ENCODE data around the gene ALG12.

Gene ALG12

DNA sequence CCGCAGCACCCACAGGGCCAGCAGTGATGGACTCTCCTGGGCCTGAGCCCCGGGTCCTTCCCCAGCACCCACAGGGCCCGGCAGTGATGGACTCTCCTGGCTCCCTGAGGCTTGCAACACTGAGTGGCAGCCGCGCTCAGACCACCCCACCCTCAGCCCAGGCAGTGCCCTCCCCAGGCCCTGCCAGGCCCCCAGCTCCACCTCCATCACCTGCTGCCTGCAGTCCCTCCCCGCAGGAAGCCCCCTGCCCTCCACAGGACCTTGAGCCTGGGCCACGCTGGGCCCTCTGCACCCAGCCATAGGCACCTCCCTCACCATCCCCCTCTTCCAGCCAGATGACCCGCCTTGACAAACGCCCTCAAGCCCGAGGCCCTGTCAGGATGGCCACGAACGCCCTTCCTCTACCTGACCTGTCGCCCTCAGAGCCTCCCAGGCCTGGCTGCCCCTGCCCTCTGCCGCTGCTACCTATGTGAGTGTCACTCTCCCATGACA, 11.4 kb downstream of the ALG12 start:
- DNase-seq (ENCODE audit: insufficient read length, low spot score) (no peak), FAIRE-seq (no peak)
- TF ChIP-seq, protein P1, sequence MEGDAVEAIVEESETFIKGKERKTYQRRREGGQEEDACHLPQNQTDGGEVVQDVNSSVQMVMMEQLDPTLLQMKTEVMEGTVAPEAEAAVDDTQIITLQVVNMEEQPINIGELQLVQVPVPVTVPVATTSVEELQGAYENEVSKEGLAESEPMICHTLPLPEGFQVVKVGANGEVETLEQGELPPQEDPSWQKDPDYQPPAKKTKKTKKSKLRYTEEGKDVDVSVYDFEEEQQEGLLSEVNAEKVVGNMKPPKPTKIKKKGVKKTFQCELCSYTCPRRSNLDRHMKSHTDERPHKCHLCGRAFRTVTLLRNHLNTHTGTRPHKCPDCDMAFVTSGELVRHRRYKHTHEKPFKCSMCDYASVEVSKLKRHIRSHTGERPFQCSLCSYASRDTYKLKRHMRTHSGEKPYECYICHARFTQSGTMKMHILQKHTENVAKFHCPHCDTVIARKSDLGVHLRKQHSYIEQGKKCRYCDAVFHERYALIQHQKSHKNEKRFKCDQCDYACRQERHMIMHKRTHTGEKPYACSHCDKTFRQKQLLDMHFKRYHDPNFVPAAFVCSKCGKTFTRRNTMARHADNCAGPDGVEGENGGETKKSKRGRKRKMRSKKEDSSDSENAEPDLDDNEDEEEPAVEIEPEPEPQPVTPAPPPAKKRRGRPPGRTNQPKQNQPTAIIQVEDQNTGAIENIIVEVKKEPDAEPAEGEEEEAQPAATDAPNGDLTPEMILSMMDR (IDR thresholded peaks at IDR 0.05; ENCODE audit: insufficient read depth, missing control alignments), result no peak

DNA sequence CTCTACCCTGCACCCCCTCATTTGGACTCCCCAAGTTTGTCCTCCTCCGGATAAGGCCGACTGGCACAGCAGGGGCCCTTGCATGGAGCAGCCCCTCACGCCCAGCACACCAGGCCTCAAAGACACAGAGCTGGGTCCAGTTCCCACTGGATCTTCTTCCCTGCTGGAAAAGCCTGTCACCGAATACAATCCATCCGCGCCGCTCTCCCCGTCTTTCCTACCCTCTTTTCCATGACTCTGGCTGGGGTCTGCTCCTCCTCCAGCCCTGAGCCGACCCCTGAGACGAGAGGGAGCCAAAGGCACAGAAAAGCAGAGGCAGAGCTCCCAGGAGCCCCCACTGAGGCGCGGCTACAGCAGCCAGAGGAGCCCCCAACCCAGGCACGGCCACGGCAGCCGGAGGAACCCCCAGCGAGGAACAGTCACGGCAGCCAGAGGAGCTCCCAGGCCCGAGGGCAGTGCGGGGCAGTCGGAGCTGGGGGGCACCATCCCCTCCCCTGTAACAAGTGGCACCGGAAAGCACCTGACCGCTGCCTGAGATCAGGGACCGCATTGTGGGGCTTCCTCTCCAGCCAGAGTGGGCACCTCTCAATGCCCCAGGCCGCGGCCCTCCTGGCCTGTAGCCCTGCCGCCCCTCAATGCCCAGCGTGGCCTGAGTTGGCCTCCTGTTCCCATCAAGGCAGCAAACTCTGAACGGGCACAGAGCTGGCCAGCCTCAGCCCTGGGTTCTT, 12.0 kb downstream of the ALG12 start:
- FAIRE-seq (no peak), DNase-seq (ENCODE audit: insufficient read length, low spot score) (no peak)
- TF ChIP-seq, protein P1 (IDR thresholded peaks at IDR 0.05; ENCODE audit: insufficient read depth, missing control alignments), result no peak

DNA sequence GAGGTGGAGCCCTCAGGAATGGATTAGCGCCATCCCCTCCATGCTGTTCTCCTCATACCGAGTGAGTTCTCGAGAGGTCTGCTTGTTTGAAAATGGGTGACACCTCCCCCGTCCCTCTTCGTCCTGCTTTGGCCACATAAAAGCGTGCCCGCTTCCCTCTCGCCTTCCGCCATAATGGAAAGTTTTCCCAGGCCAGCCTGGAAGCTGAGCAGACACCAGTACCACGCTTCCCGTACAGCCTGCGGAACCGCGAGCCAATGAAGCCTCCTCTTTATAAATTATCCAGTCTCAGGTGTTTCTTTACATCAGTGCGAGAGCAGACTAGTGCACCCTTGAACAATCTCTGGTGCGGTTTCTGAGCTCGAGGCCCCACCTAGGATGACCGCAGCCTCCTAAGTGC, 12.8 kb downstream of the ALG12 start:
- FAIRE-seq (no peak), DNase-seq (ENCODE audit: insufficient read length, low spot score) (no peak)
- TF ChIP-seq, protein P1 (IDR thresholded peaks at IDR 0.05; ENCODE audit: insufficient read depth, missing control alignments), result no peak

DNA sequence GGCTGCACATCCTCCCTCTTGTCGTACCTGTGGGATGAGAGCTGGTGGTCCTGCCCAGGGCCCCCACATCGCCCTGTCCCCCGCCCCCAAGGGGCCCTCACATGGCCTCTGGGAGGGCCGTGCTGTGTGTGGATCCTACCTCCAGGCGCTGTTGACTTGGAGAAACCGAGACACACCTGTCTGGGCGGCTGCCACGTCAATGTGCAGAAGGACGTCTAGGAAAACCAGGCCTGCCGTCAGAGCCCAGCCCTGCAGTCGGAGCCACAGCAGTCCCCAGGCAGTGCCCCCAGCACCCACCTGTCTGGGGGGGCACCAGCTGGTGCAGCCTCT, 14.2 kb downstream of the ALG12 start:
- FAIRE-seq (no peak), DNase-seq (ENCODE audit: insufficient read length, low spot score) (no peak)
- TF ChIP-seq, protein P1 (IDR thresholded peaks at IDR 0.05; ENCODE audit: insufficient read depth, missing control alignments), result no peak

DNA sequence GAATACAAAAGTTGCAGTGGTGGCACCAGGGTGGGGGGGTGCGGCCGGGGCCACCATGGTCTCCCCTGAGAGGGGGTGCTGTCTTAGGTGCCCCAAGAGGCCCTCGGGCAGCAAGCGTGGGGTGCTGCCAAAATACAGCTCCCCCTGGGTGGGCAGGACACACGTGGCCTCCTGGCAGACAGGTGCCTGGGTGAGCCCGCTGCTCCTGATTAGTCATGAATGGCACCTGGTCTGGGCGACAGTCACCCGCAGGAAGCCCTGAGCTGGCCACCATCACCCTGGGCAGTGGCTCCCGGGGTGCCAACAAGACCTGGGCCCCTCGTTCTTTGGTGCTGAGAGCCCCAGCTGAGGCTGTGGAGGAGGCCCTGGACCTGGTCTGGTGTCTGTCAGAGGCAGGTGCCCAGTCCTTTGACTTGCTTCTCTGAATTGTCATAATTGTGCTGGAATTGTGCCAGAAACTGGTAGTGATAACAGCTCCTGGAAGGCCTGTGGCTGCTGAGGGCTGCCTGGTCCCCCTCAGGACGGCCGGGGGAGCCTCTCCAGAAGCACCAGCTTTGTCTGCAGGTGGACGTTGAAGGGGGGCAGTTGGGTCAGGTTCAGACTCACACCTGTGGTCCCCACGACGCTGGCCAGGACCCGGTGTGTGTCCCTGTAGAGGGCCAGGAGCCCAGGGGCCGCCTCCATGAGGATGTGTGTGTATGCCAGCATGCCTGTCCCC, 14.8 kb downstream of the ALG12 start:
- TF ChIP-seq, protein P1 (IDR thresholded peaks at IDR 0.05; ENCODE audit: insufficient read depth, missing control alignments), result no peak
- no peak for FAIRE-seq
- DNase-seq (ENCODE audit: insufficient read length, low spot score), result no peak

DNA sequence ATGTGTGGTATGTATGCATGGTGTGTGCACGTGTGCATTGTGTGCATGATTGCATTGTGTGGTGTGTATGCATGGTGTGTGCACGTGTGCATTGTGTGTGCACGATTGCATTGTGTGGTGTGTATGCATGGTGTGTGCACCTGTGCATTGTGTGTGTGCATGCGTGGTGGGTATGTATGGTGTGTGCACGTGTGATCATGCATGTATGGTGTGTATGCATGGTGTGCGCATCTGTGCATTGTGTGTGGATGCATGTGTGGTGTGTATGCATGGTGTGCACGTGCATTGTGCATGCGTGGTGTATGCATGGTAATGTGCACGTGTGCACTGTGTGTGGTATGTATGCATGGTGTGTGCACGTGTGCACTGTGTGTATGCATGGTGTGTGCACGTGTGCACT, 16.8 kb downstream of the ALG12 start:
- no peak for FAIRE-seq
- TF ChIP-seq, protein P1 (IDR thresholded peaks at IDR 0.05; ENCODE audit: insufficient read depth, missing control alignments), result no peak
- no peak for DNase-seq (ENCODE audit: insufficient read length, low spot score)

Measured in D721Med (cell line).